OCI-M1 (cell line): ENCODE measurements around the gene C10orf71.

Experiments
- DNase-seq: peaks from one replicate; lab custom pipeline; 2025; lab: John Stamatoyannopoulos, UW

C10orf71 gene

GRCh38 chr10:49295297-49295696 lies 3.7 kb upstream of the C10orf71 start:
- no peak for DNase-seq

DNA sequence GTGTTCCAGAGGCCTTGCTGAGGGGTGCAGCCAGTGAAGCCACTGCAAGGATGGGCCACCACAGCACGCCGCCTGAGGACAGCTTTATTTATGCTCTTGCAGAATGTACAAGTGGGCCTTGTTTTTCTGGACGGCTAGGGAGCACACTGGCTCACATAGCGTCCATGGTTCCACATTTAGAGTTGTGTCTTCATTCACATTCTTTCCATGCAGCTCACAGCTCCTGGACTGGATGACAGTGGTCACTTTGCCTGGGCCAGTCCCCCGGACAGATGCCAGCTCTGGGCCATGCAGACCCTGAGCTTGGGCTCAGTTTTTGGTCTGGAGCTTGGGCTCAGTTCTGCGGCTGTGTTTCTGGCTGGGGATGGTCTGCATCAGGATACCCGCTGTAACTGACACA lies 2.6 kb upstream of the C10orf71 start:
- no peak for DNase-seq

- DNase-seq = no peak
These were observed 2.1 kb upstream of the C10orf71 start for GRCh38 chr10:49296836-49297235.

DNA sequence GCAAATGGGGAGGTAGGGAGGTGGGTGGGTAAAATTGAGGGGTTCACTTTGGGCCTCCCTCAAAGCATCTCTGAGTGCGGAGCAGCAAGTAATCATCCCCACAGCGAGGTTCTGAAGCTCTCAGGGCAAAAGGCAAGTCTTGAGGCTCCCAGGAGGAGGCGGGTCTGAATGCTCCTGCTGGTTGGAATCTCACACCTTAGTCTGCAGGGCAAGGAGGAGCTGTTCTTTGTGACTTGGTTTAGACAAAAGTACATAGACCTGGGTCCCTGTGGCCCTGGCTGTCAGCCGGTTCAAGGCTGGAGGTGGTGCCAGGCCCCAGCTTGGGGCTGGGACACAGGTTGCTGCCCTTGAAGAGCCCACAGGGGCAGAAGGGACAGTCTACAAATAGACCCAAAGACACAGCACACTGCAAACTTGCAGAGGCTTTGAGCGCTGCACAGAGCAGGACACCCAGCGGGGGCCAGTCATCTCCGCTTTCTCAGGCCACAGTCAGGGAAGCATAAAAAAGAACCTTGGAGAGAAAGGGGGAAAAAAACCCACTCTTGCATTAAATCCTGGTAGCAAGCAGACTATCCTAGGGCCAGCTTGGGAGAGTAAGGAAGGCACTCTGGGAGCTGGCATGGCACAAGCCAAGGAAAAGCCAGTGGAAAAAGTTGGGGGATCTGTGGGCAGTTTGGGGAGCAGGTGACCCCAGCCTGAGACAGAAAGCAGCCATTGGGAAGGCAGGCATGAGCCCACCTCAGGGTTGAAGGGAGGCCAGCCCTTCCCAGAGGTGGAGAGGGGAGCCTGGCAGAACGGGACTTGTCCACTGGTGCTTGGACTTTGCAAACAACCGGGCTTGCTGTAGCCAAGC lies 926 bp upstream of the C10orf71 start:
- no peak for DNase-seq

GRCh38 chr10:49298671-49298982 lies 343 bp upstream of the C10orf71 start:
- no peak for DNase-seq

GRCh38 chr10:49299816-49300139 lies 808 bp downstream of the C10orf71 start:
- DNase-seq = no peak

DNA sequence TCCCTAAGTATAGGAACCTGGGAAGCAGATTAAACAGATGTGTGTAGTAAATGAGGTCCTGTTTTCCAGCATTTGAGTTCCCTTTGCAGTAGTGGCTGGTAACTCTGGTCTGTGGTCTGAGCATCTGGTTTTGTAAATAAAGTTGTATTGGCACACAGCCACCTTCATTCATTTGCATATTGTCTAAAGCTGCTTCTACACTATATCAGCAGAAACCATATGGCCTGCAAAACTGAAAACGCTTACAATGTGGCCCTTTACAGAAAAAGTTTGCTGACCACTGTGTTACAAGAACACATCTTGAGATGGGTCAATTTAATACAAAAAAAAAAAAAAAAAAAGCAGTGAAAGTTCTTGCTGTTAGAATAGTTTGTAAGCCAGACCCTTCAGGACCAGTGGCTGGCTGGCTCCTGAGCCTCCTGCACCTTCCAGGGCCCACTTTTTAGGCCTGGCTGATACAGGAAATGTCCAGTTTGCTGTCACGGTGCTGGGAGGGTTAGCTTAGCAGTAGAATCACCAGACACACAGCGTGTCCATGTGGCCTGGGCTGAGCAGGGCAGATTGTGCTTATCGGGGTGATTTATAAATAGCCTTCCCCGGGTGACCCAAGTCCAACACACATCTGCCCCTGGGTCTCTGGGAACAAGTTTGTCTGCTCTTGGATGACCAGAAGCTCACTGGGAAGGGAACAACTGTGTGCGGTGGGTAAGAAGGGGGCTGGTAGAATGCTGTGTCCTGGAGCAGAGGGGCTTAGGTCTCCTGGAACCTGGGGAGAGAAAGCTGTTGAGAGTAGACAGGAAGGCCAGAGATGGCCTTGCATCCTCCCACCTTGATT lies 1.4 kb downstream of the C10orf71 start:
- DNase-seq = peak; percentile 91

DNA sequence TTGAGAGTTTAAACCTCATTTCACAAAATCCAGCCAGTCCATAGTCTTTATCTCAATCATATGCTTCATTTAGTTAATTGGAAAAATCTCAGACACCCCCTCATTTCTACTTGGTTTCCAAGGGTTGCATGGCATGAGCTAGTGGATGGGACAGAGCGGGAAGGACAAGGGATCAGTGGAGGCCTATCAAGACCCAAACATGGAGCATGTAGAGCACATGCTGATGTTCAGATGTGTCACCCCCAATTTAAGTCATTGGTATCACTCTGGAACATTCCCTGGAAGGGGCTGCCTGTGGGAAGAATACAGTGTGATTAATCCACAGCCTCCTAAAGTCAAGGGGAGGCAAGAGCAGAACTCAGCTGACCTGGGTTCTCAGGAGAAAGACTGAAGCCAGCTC lies 2.3 kb downstream of the C10orf71 start:
- DNase-seq = no peak

DNA sequence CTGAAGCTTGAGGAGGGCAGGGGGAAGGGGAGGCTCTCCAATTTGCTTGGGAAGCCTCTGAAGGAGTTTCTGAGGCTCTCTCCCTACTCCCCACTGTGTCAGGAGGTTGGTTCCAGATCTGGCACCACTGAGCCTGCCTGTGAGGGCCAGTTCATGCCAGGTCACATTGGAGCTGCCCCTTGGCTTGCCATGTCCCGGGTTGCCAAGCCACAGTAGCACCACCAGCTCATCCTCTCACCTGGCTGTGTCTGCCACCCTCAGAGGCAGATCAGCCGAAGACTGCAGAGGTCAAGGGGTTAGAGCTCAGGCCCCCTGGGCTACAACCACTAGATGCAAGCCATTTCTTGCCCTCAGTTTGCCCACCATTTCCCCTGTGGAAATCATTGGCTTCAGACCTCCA lies 3.1 kb downstream of the C10orf71 start:
- no peak for DNase-seq

DNA sequence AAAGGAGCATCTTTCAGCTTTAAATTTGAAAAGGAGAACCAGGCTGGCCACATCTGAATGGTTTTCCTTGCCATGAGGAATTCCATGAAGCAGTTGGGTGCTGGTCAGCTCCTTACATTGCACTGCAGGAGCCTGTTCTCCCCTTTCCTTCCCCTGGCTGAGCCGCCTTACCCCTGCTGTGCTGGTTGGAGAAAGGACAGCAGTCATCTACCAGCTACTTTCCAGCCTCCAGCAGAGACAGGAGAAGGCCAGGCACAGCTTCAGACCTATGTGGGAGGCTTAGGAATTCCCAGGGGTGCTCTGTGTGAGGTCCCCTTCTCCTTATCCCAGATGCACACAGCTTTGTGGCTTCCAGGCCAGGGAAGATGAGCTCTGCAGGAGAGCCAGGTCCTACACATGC lies 4.7 kb downstream of the C10orf71 start:
- no peak for DNase-seq

DNA sequence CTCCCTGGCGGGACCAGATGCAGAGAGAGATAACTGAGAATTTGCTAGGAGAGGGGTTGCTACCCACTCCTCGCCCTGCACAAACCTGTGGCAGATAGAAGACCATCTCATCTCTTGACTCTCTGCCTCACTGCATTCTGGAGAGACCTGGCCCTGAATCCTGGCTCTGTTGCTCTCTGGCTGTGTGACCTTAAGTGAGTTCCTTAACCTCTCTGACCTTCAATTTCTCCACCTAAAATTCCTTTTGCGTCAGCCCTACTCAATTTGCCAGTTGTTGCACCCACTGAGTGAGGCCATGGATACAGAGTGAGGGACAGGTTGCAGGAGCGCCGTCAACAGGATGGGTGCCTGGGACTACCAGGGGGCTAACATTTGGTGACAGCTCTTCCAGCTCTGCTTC lies 5.2 kb downstream of the C10orf71 start:
- no peak for DNase-seq

- DNase-seq = no peak
These were observed 9.0 kb downstream of the C10orf71 start for GRCh38 chr10:49307921-49308320.

DNA sequence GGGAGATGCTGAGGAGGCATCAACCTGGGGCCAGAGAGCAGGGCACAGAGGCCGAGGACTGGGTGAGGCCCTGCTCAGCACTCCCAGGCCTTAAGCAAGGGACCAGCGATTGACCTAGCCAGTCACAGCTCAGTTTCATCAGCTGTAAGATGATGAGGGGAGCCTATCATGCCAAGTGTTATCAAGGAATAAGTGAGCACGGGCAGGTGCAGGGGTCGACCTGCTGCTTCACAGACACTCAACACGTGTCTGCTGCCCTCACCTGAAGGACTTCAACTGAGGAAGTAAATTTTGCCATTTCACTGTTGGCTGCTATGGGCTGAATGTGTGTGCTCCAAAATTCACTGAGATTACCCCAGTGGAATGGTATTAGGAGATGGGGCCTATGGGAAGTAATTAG lies 9.9 kb downstream of the C10orf71 start:
- DNase-seq = no peak

- DNase-seq = no peak
These were observed 10.9 kb downstream of the C10orf71 start for GRCh38 chr10:49309691-49310411.

GRCh38 chr10:49310460-49310859 lies 11.5 kb downstream of the C10orf71 start:
- DNase-seq = no peak

DNA sequence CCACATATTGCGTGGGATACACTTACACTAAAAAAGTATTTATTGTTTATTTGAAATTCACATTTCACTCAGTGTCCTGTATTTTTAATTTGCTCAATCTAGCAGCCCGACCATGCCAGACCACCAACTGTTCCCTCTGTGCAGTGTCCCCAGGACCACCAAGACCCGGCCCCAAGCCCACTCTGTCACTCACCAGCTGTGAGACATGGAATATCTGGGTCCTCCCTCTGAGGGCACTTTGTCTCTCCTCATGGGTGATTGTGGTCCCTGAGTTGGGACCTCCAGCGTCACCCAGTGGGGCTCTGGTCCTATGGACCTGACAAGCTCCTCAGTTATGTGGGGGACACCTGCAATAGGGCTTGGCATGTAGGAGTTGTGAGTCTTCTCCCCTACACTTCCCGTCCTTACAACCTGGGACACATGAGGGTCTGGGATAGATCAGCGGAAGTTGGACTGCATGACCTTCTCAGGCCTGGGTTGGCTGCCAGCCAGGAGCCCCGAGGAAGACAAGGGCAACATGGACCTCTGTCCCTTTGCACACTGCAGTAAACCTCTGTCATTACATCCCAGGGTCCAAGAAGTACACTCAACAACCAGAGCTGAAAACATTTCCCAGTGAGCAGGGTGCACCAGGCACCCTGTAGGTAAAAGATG lies 12.1 kb downstream of the C10orf71 start:
- DNase-seq = no peak

DNA sequence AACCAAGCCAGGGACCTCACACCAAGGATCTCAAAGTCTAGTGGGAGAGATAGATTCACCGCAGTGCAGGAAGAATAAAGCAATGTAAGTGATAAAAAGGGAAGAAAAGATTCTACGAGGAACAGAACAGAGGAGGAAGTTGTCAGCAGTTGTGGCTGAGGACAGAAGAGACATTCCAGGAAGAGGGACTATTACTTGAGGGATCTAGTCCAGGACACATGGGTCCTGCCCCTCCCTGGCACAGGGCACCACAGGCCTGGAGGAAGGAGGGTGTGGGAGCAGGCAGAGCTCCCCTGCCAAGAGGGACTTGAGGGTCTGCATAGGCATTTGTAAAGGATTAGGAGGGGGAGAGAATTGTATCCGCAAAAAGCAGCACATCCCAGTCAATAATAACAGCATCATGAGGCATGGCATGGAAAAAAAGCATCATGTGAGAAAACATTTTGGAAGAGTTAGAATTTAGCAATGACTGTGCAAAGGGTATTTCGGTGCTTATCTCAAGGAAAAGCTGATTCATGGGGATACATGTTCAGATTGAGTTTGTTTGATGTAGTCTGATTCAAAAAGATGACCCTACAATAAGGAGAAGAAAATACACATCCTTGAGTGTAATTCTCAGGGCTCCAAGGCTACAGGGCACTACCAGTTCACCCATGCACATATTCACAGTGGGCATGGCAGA lies 12.7 kb downstream of the C10orf71 start:
- peak; percentile 14 for DNase-seq

DNA sequence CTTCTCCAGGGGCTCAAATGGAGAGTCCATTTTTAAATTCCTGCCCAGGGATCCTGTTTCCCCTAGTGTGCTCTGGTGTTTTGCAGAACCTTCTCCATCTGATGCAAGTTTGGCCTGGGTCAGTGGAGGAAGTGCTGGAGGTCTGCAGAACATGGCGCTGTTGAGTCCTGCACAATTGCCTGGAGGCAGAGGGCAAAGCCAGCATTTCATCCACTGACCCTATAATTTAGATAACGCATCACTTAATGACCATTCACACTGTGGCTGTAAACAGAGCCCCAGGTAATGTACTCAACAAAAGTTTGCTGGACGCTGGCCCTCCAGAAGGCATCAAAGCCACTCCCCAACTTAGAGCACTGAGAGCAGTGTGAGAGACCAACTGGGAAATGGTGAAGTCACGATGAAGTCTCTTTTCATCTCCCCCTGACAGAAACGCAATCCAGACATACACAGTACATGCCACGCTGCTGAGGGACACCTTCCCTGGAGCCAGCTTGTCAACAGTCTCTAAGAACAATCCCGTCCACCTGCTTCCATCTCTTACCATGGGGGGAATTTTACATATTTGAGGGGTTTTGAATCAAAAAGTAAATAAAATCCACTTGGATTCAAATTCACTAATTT lies 13.4 kb downstream of the C10orf71 start:
- no peak for DNase-seq

DNA sequence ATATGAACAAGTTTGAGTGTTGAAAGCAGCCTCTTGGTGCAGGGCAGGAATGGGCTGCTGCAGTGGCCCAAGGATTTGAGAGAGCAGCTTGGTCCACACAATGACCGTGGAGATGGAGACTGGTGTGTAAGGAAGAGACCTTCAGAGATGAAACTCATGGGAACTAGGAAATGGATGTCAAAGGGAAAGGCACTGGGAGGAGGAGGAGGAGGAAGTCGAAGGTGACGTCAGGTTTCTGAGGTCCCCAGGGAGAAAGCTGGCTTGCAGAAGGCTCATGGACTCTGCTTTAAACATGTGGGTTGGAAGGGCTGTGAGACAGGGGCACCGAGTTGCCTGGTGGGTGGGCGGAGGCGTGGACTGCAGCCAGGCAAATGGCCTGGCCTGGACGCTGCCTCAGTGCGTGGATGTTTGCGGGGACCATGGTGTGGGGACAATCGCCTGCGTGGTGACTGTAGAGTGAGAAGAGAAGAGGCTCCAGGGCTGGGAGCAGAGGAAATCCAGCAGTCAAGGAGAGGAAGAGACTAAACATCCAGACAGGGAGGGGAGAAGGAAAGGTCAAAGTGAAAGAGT lies 14.6 kb downstream of the C10orf71 start:
- DNase-seq = no peak

DNA sequence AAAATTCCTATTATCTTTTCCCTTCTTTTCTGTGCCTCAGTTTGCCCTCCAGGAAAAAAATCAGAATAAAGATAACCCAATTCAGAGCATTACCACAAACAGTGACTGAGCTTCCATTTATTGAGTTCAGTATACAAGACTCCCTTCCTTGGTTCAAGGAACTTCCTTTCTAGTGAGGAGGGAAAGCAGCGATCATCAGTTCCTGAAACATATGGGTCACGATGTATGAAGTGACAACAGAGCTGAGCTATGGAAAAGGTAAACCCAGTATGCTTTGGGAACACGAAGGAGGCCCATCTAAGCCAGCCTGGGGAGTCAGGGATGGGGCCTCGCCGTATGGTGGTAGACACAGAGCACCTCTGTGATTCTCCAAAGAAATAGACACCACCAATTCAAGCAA lies 15.8 kb downstream of the C10orf71 start:
- DNase-seq = no peak

DNA sequence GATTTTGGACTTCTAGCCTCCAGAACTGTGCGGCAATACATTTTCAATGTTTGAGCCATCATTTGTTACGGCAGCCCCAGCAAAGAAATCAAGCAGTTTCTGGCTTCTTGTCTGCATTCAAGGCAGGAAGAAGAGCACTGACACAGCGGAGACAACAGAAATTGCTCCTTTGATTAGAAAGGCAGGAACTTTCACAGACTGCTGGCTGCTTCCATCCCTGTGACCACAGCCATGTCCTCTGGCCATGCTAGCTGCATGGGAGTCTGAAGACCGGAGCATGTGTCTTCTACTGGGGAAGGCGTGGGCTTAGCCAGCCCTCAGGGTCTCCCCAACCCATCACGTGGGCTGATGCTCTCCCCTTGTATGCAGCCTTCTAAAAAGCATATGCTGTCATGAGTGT lies 19.1 kb downstream of the C10orf71 start:
- no peak for DNase-seq
